ENCODE results near the gene ZNF784. TPM values are rescaled to one million over a fixed set of nuclear protein-coding genes. Genes with fewer than 3 reads are reported as not detected.

The ZNF784 gene
- total RNA-seq, 3 donors from 2014 or later, result 2.6 to 6.7 (median 4.9) TPM

DNA sequence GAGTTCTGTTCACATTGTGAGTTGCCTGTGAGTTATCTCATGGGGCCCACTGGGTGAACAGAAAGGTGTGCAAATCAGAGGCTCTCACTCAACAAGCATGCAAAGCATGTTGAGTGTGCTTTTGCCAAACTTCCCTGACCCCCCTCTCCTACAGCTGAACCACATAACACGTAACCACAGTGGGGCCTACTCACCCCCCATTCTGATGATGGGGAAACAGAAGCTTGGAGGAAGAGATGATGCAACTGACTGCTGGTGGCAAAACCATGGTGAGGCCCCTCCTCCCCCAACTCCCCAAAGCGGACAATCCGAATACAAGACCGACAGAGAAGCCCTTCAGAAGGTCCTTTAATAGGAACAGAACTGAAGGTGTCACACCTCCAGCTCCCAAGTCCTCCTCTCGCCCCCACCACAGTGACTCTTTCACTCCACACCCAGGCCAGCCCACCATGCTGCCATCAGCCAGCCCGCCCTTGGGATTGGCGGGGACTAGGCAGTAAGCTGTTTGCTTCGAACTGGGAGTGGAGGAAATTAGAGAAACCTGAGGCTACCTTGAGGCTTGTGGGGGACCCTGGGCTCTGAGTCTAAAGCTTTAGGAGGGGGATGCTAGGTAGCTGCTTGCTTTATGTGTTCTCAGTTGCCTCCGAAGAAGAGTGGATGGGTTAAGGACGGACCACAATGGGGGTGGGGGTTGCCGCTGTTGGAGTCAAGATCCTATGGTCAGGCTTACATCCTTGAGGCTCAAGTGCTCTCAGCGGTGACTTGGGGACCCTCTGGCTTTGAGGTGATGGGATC is 3.8 kb downstream of the ZNF784 start:
- Histone ChIP-seq H3K36me3 (peaks cover 5% of the 10 kb centered on the region), H3K27ac (no peak overlapping the region), H3K4me1 (no peaks in the 10 kb centered on the region), H3K4me3 (no peak overlapping the region), H3K9me3 (no peaks in the 10 kb centered on the region), H3K27me3 (no peaks in the 10 kb centered on the region)
- no peak for DNase-seq (ENCODE audit: low spot score in 2 of 2)
- intact Hi-C loops (cut with DNase I; ENCODE audit: low total_unique reads), result no loop called here
- no peak for TF ChIP-seq POLR2A (IDR thresholded peaks at IDR 0.05)

DNA sequence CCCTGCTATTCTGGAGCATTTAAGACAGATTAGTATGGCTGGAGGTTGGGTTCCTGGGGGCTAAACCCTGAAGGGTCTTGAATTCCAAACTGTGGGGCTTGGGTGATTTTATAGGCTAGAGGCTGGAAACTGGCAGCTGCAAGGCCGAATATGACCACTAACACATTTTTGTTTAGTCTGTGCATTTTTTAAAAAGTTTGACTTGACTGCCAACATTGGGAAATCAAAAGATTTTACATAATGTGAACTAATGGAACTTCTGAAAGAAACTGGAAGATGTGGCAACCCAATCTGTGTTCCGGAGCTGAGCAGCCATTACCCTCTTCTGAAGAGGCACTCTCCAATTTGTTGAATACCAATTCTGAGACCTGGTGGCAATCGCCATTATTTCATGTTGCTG is 5.1 kb downstream of the ZNF784 start:
- no peak for DNase-seq (ENCODE audit: low spot score in 2 of 2)
- H3K4me3 ChIP-seq, result no peak overlapping the region
- H3K36me3 ChIP-seq, result peaks cover 17% of the 10 kb centered on the region
- no peak overlapping the region for H3K27ac ChIP-seq
- no peaks in the 10 kb centered on the region for H3K27me3 ChIP-seq
- no peaks in the 10 kb centered on the region for H3K4me1 ChIP-seq
- H3K9me3 ChIP-seq, result no peaks in the 10 kb centered on the region
- TF ChIP-seq POLR2AphosphoS5 (IDR thresholded peaks at IDR 0.05), result no peak
- TF ChIP-seq POLR2A (IDR thresholded peaks at IDR 0.05), result no peak
- TF ChIP-seq, protein P1, sequence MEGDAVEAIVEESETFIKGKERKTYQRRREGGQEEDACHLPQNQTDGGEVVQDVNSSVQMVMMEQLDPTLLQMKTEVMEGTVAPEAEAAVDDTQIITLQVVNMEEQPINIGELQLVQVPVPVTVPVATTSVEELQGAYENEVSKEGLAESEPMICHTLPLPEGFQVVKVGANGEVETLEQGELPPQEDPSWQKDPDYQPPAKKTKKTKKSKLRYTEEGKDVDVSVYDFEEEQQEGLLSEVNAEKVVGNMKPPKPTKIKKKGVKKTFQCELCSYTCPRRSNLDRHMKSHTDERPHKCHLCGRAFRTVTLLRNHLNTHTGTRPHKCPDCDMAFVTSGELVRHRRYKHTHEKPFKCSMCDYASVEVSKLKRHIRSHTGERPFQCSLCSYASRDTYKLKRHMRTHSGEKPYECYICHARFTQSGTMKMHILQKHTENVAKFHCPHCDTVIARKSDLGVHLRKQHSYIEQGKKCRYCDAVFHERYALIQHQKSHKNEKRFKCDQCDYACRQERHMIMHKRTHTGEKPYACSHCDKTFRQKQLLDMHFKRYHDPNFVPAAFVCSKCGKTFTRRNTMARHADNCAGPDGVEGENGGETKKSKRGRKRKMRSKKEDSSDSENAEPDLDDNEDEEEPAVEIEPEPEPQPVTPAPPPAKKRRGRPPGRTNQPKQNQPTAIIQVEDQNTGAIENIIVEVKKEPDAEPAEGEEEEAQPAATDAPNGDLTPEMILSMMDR (IDR thresholded peaks at IDR 0.05), result no peak
- intact Hi-C loops (cut with DNase I; ENCODE audit: low total_unique reads), result no loop called here

DNA sequence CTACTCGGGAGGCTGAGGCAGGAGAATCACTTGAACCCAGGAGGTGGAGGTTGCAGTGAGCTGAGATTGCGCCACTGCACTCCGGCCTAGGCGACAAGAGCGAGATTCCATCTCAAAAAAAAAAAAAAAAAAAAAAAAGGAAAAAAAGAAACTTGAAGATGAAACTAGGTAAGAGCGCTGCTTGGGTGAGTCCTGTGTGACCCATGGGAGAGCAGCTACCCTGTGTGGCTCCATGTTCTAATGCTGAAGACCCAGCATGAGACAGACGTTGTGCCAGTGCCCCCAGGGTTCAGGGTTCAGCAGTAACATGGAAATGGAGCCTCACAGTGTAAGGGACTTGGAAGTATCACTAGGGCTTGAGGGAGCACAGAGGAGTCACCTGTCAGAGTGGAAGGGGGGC is 5.9 kb downstream of the ZNF784 start:
- no peak overlapping the region for H3K27ac ChIP-seq
- intact Hi-C loops (cut with DNase I; ENCODE audit: low total_unique reads), result no loop called here

DNA sequence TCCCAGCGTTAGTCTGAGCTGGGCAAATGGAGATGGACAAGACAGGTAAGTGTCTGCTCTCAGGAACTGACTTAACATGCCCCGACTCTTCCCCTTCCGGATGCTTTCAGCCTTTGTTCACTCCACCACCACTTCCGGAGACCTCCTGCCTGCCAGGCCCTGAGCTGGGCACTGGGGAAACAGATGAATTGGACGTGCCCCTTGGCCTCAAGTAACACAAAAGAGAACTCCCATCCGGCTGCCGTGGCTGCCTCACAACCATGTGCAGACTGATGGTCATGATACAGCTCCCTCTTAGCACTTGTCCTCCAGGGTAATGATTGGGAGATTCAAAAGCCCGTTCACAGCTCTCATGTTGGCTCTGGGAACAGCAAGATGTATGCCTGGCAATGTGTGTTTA is 6.9 kb downstream of the ZNF784 start:
- Histone ChIP-seq H3K9me3 (no peaks in the 10 kb centered on the region), H3K4me1 (no peaks in the 10 kb centered on the region), H3K27me3 (no peaks in the 10 kb centered on the region), H3K36me3 (peaks cover 22% of the 10 kb centered on the region), H3K4me3 (no peak overlapping the region), H3K27ac (peak overlapping the region; percentile 6 to 58)
- TF ChIP-seq, protein P1 (IDR thresholded peaks at IDR 0.05), result no peak
- intact Hi-C loops (cut with DNase I; ENCODE audit: low total_unique reads), result no loop called here
- no peak for DNase-seq (ENCODE audit: low spot score in 2 of 2)

More for the DNA sequence above, 5.9 kb downstream of the ZNF784 start:
- no peaks in the 10 kb centered on the region for H3K27me3 ChIP-seq
- no peaks in the 10 kb centered on the region for H3K4me1 ChIP-seq
- H3K36me3 ChIP-seq, result peaks cover 22% of the 10 kb centered on the region
- no peak overlapping the region for H3K4me3 ChIP-seq
- no peak for TF ChIP-seq POLR2A (IDR thresholded peaks at IDR 0.05)
- no peak for DNase-seq (ENCODE audit: low spot score in 2 of 2)
- H3K9me3 ChIP-seq, result no peaks in the 10 kb centered on the region

DNA sequence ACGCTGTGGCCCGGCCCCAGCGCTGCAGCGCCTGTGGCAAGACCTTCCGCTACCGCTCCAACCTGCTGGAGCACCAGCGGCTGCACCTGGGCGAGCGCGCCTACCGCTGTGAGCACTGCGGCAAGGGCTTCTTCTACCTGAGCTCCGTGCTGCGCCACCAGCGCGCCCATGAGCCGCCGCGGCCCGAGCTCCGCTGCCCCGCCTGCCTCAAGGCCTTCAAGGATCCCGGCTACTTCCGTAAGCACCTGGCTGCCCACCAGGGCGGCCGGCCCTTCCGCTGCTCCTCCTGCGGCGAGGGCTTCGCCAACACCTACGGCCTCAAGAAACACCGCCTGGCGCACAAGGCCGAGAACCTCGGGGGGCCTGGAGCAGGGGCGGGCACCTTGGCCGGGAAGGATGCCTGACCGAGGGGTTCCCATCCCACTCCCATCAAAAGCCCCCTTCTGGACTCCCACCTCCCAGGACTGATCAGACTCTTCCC is 7.9 kb downstream of the ZNF784 start:
- Histone ChIP-seq H3K9me3 (no peaks in the 10 kb centered on the region), H3K4me3 (peak overlapping the region in 2 of 3 donors; percentile 1 to 5), H3K27ac (no peak overlapping the region), H3K36me3 (peaks cover 22% of the 10 kb centered on the region), H3K4me1 (no peaks in the 10 kb centered on the region), H3K27me3 (no peaks in the 10 kb centered on the region)
- no peak for TF ChIP-seq POLR2A (IDR thresholded peaks at IDR 0.05)
- TF ChIP-seq, protein P1 (IDR thresholded peaks at IDR 0.05), result no peak
- no peak for TF ChIP-seq POLR2AphosphoS5 (IDR thresholded peaks at IDR 0.05)
- no peak for DNase-seq (ENCODE audit: low spot score in 2 of 2)
- intact Hi-C loops (cut with DNase I; ENCODE audit: low total_unique reads), result no loop called here

DNA sequence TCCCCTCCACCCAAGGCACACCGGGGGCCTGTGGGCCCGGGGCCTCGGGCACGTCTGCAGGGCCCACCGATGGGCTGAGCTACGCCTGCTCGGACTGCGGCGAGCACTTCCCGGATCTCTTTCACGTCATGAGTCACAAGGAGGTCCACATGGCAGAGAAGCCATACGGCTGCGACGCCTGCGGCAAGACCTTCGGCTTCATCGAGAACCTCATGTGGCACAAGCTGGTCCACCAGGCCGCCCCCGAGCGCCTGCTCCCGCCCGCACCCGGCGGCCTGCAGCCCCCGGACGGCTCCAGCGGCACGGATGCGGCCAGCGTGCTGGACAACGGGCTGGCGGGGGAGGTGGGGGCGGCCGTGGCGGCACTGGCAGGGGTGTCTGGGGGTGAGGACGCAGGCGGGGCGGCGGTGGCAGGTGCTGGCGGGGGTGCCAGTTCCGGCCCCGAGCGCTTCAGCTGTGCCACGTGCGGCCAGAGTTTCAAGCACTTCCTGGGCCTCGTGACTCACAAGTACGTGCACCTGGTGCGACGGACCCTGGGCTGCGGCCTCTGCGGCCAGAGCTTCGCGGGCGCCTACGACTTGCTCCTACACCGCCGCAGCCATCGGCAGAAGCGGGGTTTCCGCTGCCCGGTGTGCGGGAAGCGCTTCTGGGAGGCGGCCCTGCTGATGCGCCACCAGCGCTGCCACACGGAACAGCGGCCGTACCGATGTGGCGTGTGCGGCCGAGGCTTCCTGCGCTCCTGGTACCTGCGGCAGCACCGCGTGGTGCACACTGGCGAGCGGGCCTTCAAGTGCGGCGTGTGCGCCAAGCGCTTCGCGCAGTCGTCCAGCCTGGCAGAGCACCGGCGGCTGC is 8.6 kb downstream of the ZNF784 start:
- no peak for TF ChIP-seq POLR2A (IDR thresholded peaks at IDR 0.05)
- TF ChIP-seq POLR2AphosphoS5 (IDR thresholded peaks at IDR 0.05), result no peak
- TF ChIP-seq, protein P1 (IDR thresholded peaks at IDR 0.05), result no peak
- Histone ChIP-seq H3K36me3 (peaks cover 22% of the 10 kb centered on the region), H3K27ac (no peak overlapping the region), H3K4me3 (no peak overlapping the region), H3K9me3 (no peaks in the 10 kb centered on the region), H3K27me3 (no peaks in the 10 kb centered on the region), H3K4me1 (no peaks in the 10 kb centered on the region)
- no peak for DNase-seq (ENCODE audit: low spot score in 2 of 2)
- intact Hi-C loops (cut with DNase I; ENCODE audit: low total_unique reads), result no loop called here

Measured in breast epithelium (tissue), 4 donors.